Stimulated activated CD4-positive, alpha-beta T cell treated with anti-CD3 and anti-CD28 coated beads, Interleukin-15, amount 100 ng/mL, for 1 hour (primary cell): ENCODE results near the gene CREBRF.
A peak's percentile ranks its signal among the peaks of the same experiment; 100 is the strongest.
"Not testable (repeated sequence)": the region's sequence is repeated elsewhere in the genome, so short reads cannot be mapped to it uniquely, and the experiment has no call there.

Source experiments
- DNase-seq, 2 donors: peaks; one replicate each; pipeline ENCODE4 v3.0.0-alpha.2; 2020; ENCODE audit warnings: low read depth in 1 of 2, low spot score in 1 of 2

The CREBRF gene

GRCh38 chr5:173078878-173079277, 22.7 kb downstream of the CREBRF start:
- DNase-seq, result no peak

- DNase-seq, result no peak
Measured at GRCh38 chr5:173089581-173089980, 33.4 kb downstream of the CREBRF start.

GRCh38 chr5:173090639-173091038, 34.5 kb downstream of the CREBRF start:
- no peak for DNase-seq

- DNase-seq, result no peak
Measured at GRCh38 chr5:173091981-173092380, 35.8 kb downstream of the CREBRF start.

- no peak for DNase-seq
Measured at GRCh38 chr5:173093606-173094005, 37.5 kb downstream of the CREBRF start.

- no peak for DNase-seq
Measured at GRCh38 chr5:173094012-173094661, 38.0 kb downstream of the CREBRF start.

- no peak for DNase-seq
Measured at GRCh38 chr5:173098787-173099186, 42.6 kb downstream of the CREBRF start.

- no peak for DNase-seq
Measured at GRCh38 chr5:173099461-173099860, 43.3 kb downstream of the CREBRF start.

- DNase-seq, result no peak
Measured at GRCh38 chr5:173101245-173101644, 45.1 kb downstream of the CREBRF start.

- DNase-seq, result no peak
Measured at GRCh38 chr5:173103411-173103810, 47.3 kb downstream of the CREBRF start.

GRCh38 chr5:173108914-173109313, 52.8 kb downstream of the CREBRF start:
- DNase-seq, result no peak

- DNase-seq, result no peak
Measured at GRCh38 chr5:173114536-173114935, 58.4 kb downstream of the CREBRF start.

GRCh38 chr5:173119719-173120118, 63.6 kb downstream of the CREBRF start:
- no peak for DNase-seq

GRCh38 chr5:173123416-173123815, 67.3 kb downstream of the CREBRF start:
- no peak for DNase-seq

GRCh38 chr5:173132166-173132565, 76.0 kb downstream of the CREBRF start:
- not testable (repeated sequence) for DNase-seq

GRCh38 chr5:173138707-173139106, 82.6 kb downstream of the CREBRF start:
- no peak for DNase-seq

GRCh38 chr5:173139631-173140030, 83.5 kb downstream of the CREBRF start:
- no peak for DNase-seq

- DNase-seq, result no peak
Measured at GRCh38 chr5:173140769-173141168, 84.6 kb downstream of the CREBRF start.

- DNase-seq, result no peak
Measured at GRCh38 chr5:173143567-173143966, 87.4 kb downstream of the CREBRF start.

GRCh38 chr5:173144200-173145176, 88.3 kb downstream of the CREBRF start, which contains the start of gene BNIP1:
BNIP1 (plus strand) TSS chr5:173144531; CDS start chr5:173144546, 15 bp downstream.
- DNase-seq, result peak; percentile 90 to 98

- DNase-seq, result no peak
Measured at GRCh38 chr5:173148354-173148753, 92.2 kb downstream of the CREBRF start.

- DNase-seq, result no peak
Measured at GRCh38 chr5:173152547-173152946, 96.4 kb downstream of the CREBRF start.
